AG04450 (cell line): ENCODE measurements around the gene CFTR. TPM values are rescaled to one million over a fixed set of nuclear protein-coding genes. Genes with fewer than 3 reads are reported as not detected.

Experiments
- CTCF ChIA-PET: fragments of 300-600, 350-600 bp; formaldehyde crosslinking; extraction: SDS; loops from one replicate; lab custom pipeline; 2022; ENCODE audit warnings: antibody characterized with exemption, inconsistent platforms; lab: Charles Lee
- POLR2A ChIA-PET: fragments of 350-600 bp; formaldehyde crosslinking; extraction: SDS; loops from one replicate; lab custom pipeline; 2021; ENCODE audit warnings: antibody characterized with exemption, inconsistent platforms; lab: Yijun Ruan, JAX
- DNase-seq: peaks from one replicate; pipeline ENCODE4 v3.0.0-alpha.2; 2011; ENCODE audit warnings: low read depth, low spot score
- H3K27ac ChIP-seq: one replicate; pipeline ENCODE4 v1.5.1; 2012; ENCODE audit warnings: low read depth, low read length, control low read depth
- H3K27me3 ChIP-seq: one replicate; pipeline ENCODE4 v1.6.0; 2012; ENCODE audit warnings: low read length; ENCODE audit not compliant: control insufficient read depth, insufficient read depth
- H3K4me3 ChIP-seq: 2 replicates; pipeline ENCODE4 v1.5.1; 2011; ENCODE audit warnings: mild to moderate bottlenecking, low read depth, low read length, control low read depth
- H3K9me3 ChIP-seq: 2 replicates; pipeline ENCODE4 v1.5.1; 2012; ENCODE audit warnings: low read length; ENCODE audit not compliant: control insufficient read depth, insufficient read depth
- polyA plus RNA-seq: library from polyadenylated mRNA; depleted of rRNA; stranded (reverse); fragments of >200 nt; gene quantifications from 2 replicates; pipeline ENCODE4 v1.2.3, GENCODE V29; 2011
- TF ChIP-seq, protein P1 (sequence below): IDR thresholded peaks from 2 replicates; pipeline ENCODE4 v1.5.1; 2011; ENCODE audit warnings: low read depth, low read length, control low read depth, inconsistent platforms

Gene CFTR
- polyA plus RNA-seq, 1 experiment: 0.37 TPM

DNA sequence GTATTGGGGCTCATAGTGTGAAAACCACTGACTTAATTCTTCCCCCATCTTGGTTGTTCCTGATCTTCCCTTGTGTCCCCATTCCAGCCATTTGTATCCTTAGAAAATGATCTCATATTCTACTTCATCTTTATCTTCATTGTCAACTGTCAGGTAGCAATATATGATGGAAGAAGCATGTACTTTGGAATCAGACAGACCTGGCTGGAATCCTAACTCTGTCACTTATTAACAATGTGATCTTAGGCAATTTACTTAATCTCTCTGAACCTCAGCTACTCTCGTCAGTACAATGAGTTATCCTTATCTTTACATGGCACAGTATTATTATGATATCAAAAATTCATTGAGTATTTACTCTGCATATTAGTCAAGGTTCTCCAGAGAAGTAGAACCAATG, 10.1 kb downstream of the CFTR start:
- H3K27me3 ChIP-seq: no peaks in the 10 kb centered on the region
- H3K4me3 ChIP-seq: no peak overlapping the region
- no peaks in the 10 kb centered on the region for H3K9me3 ChIP-seq
- ChIA-PET POLR2A (no interaction called here), CTCF (interaction anchor here (0.8 kb wide), 1 partner anchor 226 kb away, joined by 4 read pairs; no protein-coding TSS in a partner anchor)
- no peak for DNase-seq
- TF ChIP-seq, protein P1, sequence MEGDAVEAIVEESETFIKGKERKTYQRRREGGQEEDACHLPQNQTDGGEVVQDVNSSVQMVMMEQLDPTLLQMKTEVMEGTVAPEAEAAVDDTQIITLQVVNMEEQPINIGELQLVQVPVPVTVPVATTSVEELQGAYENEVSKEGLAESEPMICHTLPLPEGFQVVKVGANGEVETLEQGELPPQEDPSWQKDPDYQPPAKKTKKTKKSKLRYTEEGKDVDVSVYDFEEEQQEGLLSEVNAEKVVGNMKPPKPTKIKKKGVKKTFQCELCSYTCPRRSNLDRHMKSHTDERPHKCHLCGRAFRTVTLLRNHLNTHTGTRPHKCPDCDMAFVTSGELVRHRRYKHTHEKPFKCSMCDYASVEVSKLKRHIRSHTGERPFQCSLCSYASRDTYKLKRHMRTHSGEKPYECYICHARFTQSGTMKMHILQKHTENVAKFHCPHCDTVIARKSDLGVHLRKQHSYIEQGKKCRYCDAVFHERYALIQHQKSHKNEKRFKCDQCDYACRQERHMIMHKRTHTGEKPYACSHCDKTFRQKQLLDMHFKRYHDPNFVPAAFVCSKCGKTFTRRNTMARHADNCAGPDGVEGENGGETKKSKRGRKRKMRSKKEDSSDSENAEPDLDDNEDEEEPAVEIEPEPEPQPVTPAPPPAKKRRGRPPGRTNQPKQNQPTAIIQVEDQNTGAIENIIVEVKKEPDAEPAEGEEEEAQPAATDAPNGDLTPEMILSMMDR: no peak
- no peak overlapping the region for H3K27ac ChIP-seq

DNA sequence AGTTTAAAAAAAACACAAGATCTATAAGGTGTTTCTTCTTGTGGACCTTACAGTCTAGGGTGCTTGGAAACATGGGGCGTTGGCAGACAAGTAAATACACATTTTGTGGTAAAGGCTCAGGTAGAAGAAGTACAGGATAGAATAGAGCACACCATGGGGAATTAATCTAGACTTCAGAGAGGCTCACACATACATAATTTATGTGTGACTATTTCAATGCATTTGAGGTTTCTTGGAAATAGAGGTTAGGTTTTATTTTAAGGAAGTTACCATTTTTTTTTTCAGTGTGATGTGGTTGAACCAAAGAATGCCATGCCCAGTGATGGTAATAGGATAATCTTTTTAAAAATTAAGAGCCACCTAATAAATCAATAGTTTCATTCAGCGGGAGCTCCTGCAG, 12.8 kb downstream of the CFTR start:
- TF ChIP-seq, protein P1: no peak
- POLR2A ChIA-PET: no interaction called here
- no peak overlapping the region for H3K27ac ChIP-seq
- no peaks in the 10 kb centered on the region for H3K9me3 ChIP-seq
- no peaks in the 10 kb centered on the region for H3K27me3 ChIP-seq
- no peak for DNase-seq
- no peak overlapping the region for H3K4me3 ChIP-seq
- CTCF ChIA-PET: no interaction called here

DNA sequence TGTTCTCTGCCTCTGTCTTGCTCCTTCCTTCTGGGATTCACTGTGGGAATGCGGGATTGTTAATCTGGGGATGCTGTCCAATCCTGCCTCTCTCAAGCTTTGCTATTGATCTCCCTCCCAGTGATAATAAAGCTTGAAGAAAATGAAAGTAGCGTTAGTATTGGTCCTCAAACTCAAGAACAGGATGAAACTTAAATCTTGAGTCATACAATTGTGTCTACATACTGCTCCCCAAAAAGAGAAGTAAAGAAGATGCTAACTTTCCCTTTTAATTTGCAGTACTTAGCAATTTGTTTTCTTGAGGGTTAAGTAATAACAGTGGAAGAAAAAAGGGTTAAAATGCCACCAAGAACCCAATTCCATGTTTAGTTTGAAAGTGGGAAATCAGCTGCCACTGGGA, 13.6 kb downstream of the CFTR start:
- POLR2A ChIA-PET: no interaction called here
- Histone ChIP-seq H3K9me3 (no peaks in the 10 kb centered on the region), H3K27ac (no peak overlapping the region), H3K27me3 (no peaks in the 10 kb centered on the region), H3K4me3 (no peak overlapping the region)
- CTCF ChIA-PET: no interaction called here
- TF ChIP-seq, protein P1: no peak
- no peak for DNase-seq

DNA sequence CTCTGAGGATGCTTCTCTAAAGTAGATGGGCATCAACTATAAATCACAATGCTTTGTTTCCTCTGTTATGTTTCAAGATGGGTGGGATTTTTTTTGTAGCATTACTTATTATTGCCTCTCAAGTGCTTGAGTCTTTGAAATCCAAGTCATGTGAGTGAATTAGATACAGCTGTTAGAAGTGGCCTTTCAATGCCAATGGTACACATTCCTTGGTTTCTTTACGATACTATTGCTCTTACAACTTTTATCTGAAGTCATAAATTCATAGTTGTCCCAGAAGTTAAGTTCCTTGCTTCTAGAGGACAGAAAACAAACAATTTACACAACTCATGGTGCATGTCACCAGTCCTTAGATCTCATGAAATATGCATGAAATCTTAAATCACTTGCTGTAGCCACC, 15.5 kb downstream of the CFTR start:
- POLR2A ChIA-PET: no interaction called here
- no peak for DNase-seq
- H3K9me3 ChIP-seq: no peaks in the 10 kb centered on the region
- no peaks in the 10 kb centered on the region for H3K27me3 ChIP-seq
- no peak overlapping the region for H3K27ac ChIP-seq
- no peak overlapping the region for H3K4me3 ChIP-seq
- CTCF ChIA-PET: no interaction called here
- TF ChIP-seq, protein P1: no peak

DNA sequence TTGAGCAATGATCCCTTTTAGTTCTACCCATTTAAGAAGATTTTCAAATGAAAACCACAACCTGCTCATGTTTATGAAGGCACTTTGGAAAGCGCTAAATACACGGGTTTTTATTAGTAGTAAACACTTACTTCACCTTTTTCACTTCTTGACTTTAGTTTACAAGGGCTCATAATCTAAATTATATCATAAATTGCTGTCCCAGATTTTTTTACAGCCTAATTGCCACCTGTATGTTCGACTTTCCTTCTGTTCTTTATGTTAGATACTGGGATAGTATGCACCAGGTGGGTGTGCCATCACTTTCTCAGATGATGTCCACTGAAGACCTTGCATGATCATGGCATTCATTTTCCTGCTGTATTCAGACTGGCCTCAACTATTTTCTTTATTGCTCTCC, 22.5 kb downstream of the CFTR start:
- no peak overlapping the region for H3K4me3 ChIP-seq
- H3K9me3 ChIP-seq: no peaks in the 10 kb centered on the region
- TF ChIP-seq, protein P1: no peak
- ChIA-PET POLR2A (no interaction called here), CTCF (no interaction called here)
- H3K27me3 ChIP-seq: no peaks in the 10 kb centered on the region
- no peak overlapping the region for H3K27ac ChIP-seq
- DNase-seq: no peak
